ENCODE data around the gene BOD1. TPM values are rescaled to one million over a fixed set of nuclear protein-coding genes. Genes with fewer than 3 reads are reported as not detected.

The BOD1 gene
- total RNA-seq, 1 donor from 2014 or later: 70.9 TPM

GRCh38 chr5:173568128-173568527 is 48.3 kb downstream of the BOD1 start:
- H3K27me3 Mint-ChIP-seq (ENCODE audit: low read depth): no peaks in the 10 kb centered on the region
- peaks cover 42% of the 10 kb centered on the region for H3K4me1 Mint-ChIP-seq (ENCODE audit: low read depth)
- peaks cover 8% of the 10 kb centered on the region for H3K9me3 Mint-ChIP-seq (ENCODE audit: low read depth)
- no peak for TF ChIP-seq CTCF (IDR thresholded peaks at IDR 0.05)
- no peak for DNase-seq (ENCODE audit: low spot score)
- H3K36me3 Mint-ChIP-seq (ENCODE audit: low read depth): peaks cover 3% of the 10 kb centered on the region
- H3K27ac Mint-ChIP-seq (ENCODE audit: unreplicated experiment): peak overlapping the region; percentile 77
- no peak overlapping the region for H3K4me3 Mint-ChIP-seq (ENCODE audit: unreplicated experiment)

GRCh38 chr5:173567548-173567947 is 48.9 kb downstream of the BOD1 start:
- peaks cover 36% of the 10 kb centered on the region for H3K4me1 Mint-ChIP-seq (ENCODE audit: low read depth)
- H3K9me3 Mint-ChIP-seq (ENCODE audit: low read depth): peaks cover 8% of the 10 kb centered on the region
- H3K36me3 Mint-ChIP-seq (ENCODE audit: low read depth): peaks cover 6% of the 10 kb centered on the region
- H3K4me3 Mint-ChIP-seq (ENCODE audit: unreplicated experiment): no peak overlapping the region
- DNase-seq (ENCODE audit: low spot score): no peak
- TF ChIP-seq CTCF (IDR thresholded peaks at IDR 0.05): no peak
- peak overlapping the region; percentile 77 for H3K27ac Mint-ChIP-seq (ENCODE audit: unreplicated experiment)
- no peaks in the 10 kb centered on the region for H3K27me3 Mint-ChIP-seq (ENCODE audit: low read depth)

- H3K4me3 Mint-ChIP-seq (ENCODE audit: unreplicated experiment): no peak overlapping the region
- H3K9me3 Mint-ChIP-seq (ENCODE audit: low read depth): peaks cover 16% of the 10 kb centered on the region
- H3K27ac Mint-ChIP-seq (ENCODE audit: unreplicated experiment): no peak overlapping the region
- peaks cover 28% of the 10 kb centered on the region for H3K4me1 Mint-ChIP-seq (ENCODE audit: low read depth)
- no peak for TF ChIP-seq CTCF (IDR thresholded peaks at IDR 0.05)
- no peak for DNase-seq (ENCODE audit: low spot score)
- H3K36me3 Mint-ChIP-seq (ENCODE audit: low read depth): peaks cover 11% of the 10 kb centered on the region
- no peaks in the 10 kb centered on the region for H3K27me3 Mint-ChIP-seq (ENCODE audit: low read depth)
These were observed 50.9 kb downstream of the BOD1 start for GRCh38 chr5:173565491-173566072.

- Mint-ChIP-seq H3K27me3 (ENCODE audit: low read depth) (no peaks in the 10 kb centered on the region), H3K9me3 (ENCODE audit: low read depth) (peaks cover 28% of the 10 kb centered on the region), H3K27ac (ENCODE audit: unreplicated experiment) (no peak overlapping the region), H3K4me1 (ENCODE audit: low read depth) (peaks cover 24% of the 10 kb centered on the region), H3K4me3 (ENCODE audit: unreplicated experiment) (no peak overlapping the region), H3K36me3 (ENCODE audit: low read depth) (peaks cover 15% of the 10 kb centered on the region)
- DNase-seq (ENCODE audit: low spot score): no peak
- TF ChIP-seq CTCF (IDR thresholded peaks at IDR 0.05): no peak
These were observed 52.3 kb downstream of the BOD1 start for GRCh38 chr5:173564106-173564505.

- no peak overlapping the region for H3K27ac Mint-ChIP-seq (ENCODE audit: unreplicated experiment)
- no peak for DNase-seq (ENCODE audit: low spot score)
- H3K4me1 Mint-ChIP-seq (ENCODE audit: low read depth): peaks cover 23% of the 10 kb centered on the region
- H3K4me3 Mint-ChIP-seq (ENCODE audit: unreplicated experiment): no peak overlapping the region
- peaks cover 15% of the 10 kb centered on the region for H3K36me3 Mint-ChIP-seq (ENCODE audit: low read depth)
- TF ChIP-seq CTCF (IDR thresholded peaks at IDR 0.05): no peak
- H3K9me3 Mint-ChIP-seq (ENCODE audit: low read depth): peaks cover 26% of the 10 kb centered on the region
- no peaks in the 10 kb centered on the region for H3K27me3 Mint-ChIP-seq (ENCODE audit: low read depth)
These were observed 53.2 kb downstream of the BOD1 start for GRCh38 chr5:173563246-173563645.
